ENCODE measurements around the gene OTOGL. TPM values are rescaled to one million over a fixed set of nuclear protein-coding genes. Genes with fewer than 3 reads are reported as not detected.
"Not testable (repeated sequence)": the region's sequence is repeated elsewhere in the genome, so short reads cannot be mapped to it uniquely, and the experiment has no call there.

Gene OTOGL
- total and polyA plus RNA-seq, 8 donors: 0.19 to 2.9 (median 0.33) TPM

- no peak overlapping the region for H3K27ac ChIP-seq
- no peak overlapping the region for H3K4me3 ChIP-seq
- DNase-seq (no peak), FAIRE-seq (no peak), ATAC-seq (no peak)
- WGBS, 2 donors: 58 to 64% methylated on average over 5 of the region's 5 CpGs
- TF ChIP-seq CTCF (IDR thresholded peaks at IDR 0.05): no peak
- intact Hi-C loops (cut with DNase I): no loop called here
- no peaks in the 10 kb centered on the region for H3K4me1 ChIP-seq
- H3K36me3 ChIP-seq: no peaks in the 10 kb centered on the region
- H3K27me3 ChIP-seq: no peaks in the 10 kb centered on the region
- no peaks in the 10 kb centered on the region for H3K9me3 ChIP-seq
These were observed 191.9 kb downstream of the OTOGL start for GRCh38 chr12:80291108-80291754.

- H3K4me1 ChIP-seq: no peaks in the 10 kb centered on the region
- no peaks in the 10 kb centered on the region for H3K9me3 ChIP-seq
- FAIRE-seq (no peak), ATAC-seq (no peak), DNase-seq (no peak)
- H3K36me3 ChIP-seq: no peaks in the 10 kb centered on the region
- H3K27me3 ChIP-seq: no peaks in the 10 kb centered on the region
- H3K4me3 ChIP-seq: no peak overlapping the region
- TF ChIP-seq CTCF (IDR thresholded peaks at IDR 0.05): no peak
- intact Hi-C loops (cut with DNase I): no loop called here
- H3K27ac ChIP-seq: no peak overlapping the region
- 60 to 71% methylated on average over 1 of the region's 1 CpG for WGBS, 2 donors
These were observed 194.0 kb downstream of the OTOGL start for GRCh38 chr12:80293347-80293746.

GRCh38 chr12:80293759-80294158, 194.4 kb downstream of the OTOGL start:
- DNase-seq (no peak), FAIRE-seq (no peak), ATAC-seq (no peak)
- Histone ChIP-seq H3K27ac (no peak overlapping the region), H3K4me3 (no peak overlapping the region), H3K36me3 (no peaks in the 10 kb centered on the region), H3K4me1 (no peaks in the 10 kb centered on the region), H3K27me3 (no peaks in the 10 kb centered on the region), H3K9me3 (no peaks in the 10 kb centered on the region)
- WGBS, 2 donors: 27 to 28% methylated on average over 1 of the region's 1 CpG
- no peak for TF ChIP-seq CTCF (IDR thresholded peaks at IDR 0.05)
- intact Hi-C loops (cut with DNase I): no loop called here

GRCh38 chr12:80299219-80299618, 199.9 kb downstream of the OTOGL start:
- 69 to 89% methylated on average over 1 of the region's 1 CpG for WGBS, 2 donors
- no peak for DNase-seq
- Histone ChIP-seq H3K9me3 (no peaks in the 10 kb centered on the region), H3K4me1 (no peaks in the 10 kb centered on the region), H3K4me3 (no peak overlapping the region), H3K27me3 (no peaks in the 10 kb centered on the region), H3K36me3 (no peaks in the 10 kb centered on the region), H3K27ac (no peak overlapping the region)
- ATAC-seq: no peak
- intact Hi-C loops (cut with DNase I): no loop called here
- no peak for TF ChIP-seq CTCF (IDR thresholded peaks at IDR 0.05)
- no peak for FAIRE-seq

GRCh38 chr12:80299976-80300375, 200.6 kb downstream of the OTOGL start:
- Histone ChIP-seq H3K4me3 (no peak overlapping the region), H3K9me3 (no peaks in the 10 kb centered on the region), H3K36me3 (no peaks in the 10 kb centered on the region), H3K27ac (no peak overlapping the region), H3K27me3 (no peaks in the 10 kb centered on the region), H3K4me1 (no peaks in the 10 kb centered on the region)
- no peak for DNase-seq
- FAIRE-seq: no peak
- TF ChIP-seq CTCF (IDR thresholded peaks at IDR 0.05): no peak
- 78 to 81% methylated on average over 3 of the region's 3 CpGs for WGBS, 2 donors
- intact Hi-C loops (cut with DNase I): no loop called here
- no peak for ATAC-seq

GRCh38 chr12:80307436-80307835, 208.1 kb downstream of the OTOGL start:
- ATAC-seq; H3K27ac ChIP-seq; intact Hi-C loops (cut with DNase I); H3K36me3 ChIP-seq; H3K4me3 ChIP-seq; H3K9me3 ChIP-seq; FAIRE-seq; H3K27me3 ChIP-seq; H3K4me1 ChIP-seq: not testable (repeated sequence)
- 92 to 97% methylated on average over 17 to 27 of the region's 27 CpGs for WGBS, 2 donors
- DNase-seq: peak in 1 of 6 donors; percentile 70
